Body of pancreas (tissue), 4 donors: ENCODE measurements around the gene FPR2. TPM values are rescaled to one million over a fixed set of nuclear protein-coding genes. Genes with fewer than 3 reads are reported as not detected.

Experiments used
- ATAC-seq: fragments of 150-250 bp; one replicate; pipeline ENCODE4 v1.9.1; 2016
- DNase-seq, 4 donors: peaks; one replicate each; pipeline ENCODE4 v3.0.0-alpha.2; 2019
- H3K27ac ChIP-seq, 4 donors: fragments of 200-600 bp; sonication (generic); 1 replicate in 3 of 4; 2 replicates in 1 of 4; pipeline versions ENCODE4 v1.5.1 to v1.6.1; 2016 to 2019; ENCODE audit warnings: mild to moderate bottlenecking in 1 of 4, mixed read lengths in 1 of 4, moderate library complexity in 1 of 4
- H3K27me3 ChIP-seq, 2 donors: fragments of 200-600 bp; sonication (generic); one replicate each; pipeline ENCODE4 v1.6.0; 2016; ENCODE audit warnings: mild to moderate bottlenecking in 1 of 2
- H3K36me3 ChIP-seq, 2 donors: fragments of 200-600 bp; sonication (generic); replicated peaks in 1 of 2; 2 replicates each; pipeline ENCODE4 v1.5.1; 2016; ENCODE audit warnings: low read depth in 2 of 2; ENCODE audit not compliant: insufficient read depth in 1 of 2
- H3K4me1 ChIP-seq: fragments of 200-600 bp; sonication (generic); one replicate; pipeline ENCODE4 v1.6.0; 2016
- H3K4me3 ChIP-seq, 2 donors: fragments of 200-600 bp; sonication (generic); 1 replicate in 1 of 2; 2 replicates in 1 of 2; pipeline ENCODE4 v1.5.1; 2016 to 2019
- H3K9me3 ChIP-seq, 3 donors: fragments of 200-600 bp; sonication (generic); 1 replicate in 2 of 3; 2 replicates in 1 of 3; pipeline ENCODE4 v1.5.1; 2016
- POLR2A ChIP-seq, 3 donors: fragments of 450-650 bp; IDR thresholded peaks; one replicate each; pipeline ENCODE4 v1.6.1; 2016; ENCODE audit warnings: antibody characterized with exemption in 3 of 3, mild to moderate bottlenecking in 2 of 3
- WGBS, 2 donors: methylation state at CpG; one replicate each; pipeline ENCODE4 v1.1.5; 2017; 5-methylcytosine and 5-hydroxymethylcytosine counted together
- intact Hi-C: fragments of 100-400 bp; cut with DNase I; formaldehyde crosslinking; loops from one replicate; pipeline ENCODE4 v1.15.1; 2023
- total RNA-seq, 2 donors: library from RNA; depleted of rRNA; stranded (reverse); fragments of >200 nt; gene quantifications; one replicate each; pipeline ENCODE4 v1.1.0, GENCODE V29; 2016
- TF ChIP-seq, protein P1 (sequence below), 7 experiments: fragments of 450-650 bp in 4 of 7; fragments of 200-600 bp in 3 of 7; sonication (generic) in 3 of 7; IDR thresholded peaks; one replicate each; pipeline ENCODE4 v1.5.1; 2016 to 2019; ENCODE audit warnings: antibody characterized with exemption in 7 of 7

Gene FPR2
- total RNA-seq, 2 donors from 2014 or later, result 0.78 TPM; not detected in 1

DNA sequence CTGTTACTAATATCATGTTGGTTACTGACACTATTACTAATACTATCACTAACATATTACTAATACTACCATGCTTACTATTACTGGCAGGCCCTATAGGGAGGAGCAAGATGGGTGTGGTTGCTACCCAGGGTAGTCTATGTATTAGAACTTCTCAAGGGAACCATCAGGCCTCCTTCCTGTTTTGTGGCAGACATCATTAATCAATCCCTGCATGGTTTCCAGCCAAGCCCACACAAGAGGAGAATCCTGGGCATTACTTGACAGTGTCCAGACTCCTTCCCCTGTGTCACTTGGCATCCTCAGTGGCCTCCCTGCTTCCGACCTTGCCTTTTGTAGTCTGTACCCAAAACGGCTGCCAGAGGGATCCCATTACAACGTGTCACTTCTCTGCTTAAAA lies 46.1 kb upstream of the FPR2 start:
- Histone ChIP-seq H3K4me3 (no peak overlapping the region), H3K36me3 (no peaks in the 10 kb centered on the region), H3K27ac (no peak overlapping the region), H3K27me3 (no peaks in the 10 kb centered on the region), H3K4me1 (no peaks in the 10 kb centered on the region), H3K9me3 (no peaks in the 10 kb centered on the region)
- TF ChIP-seq, protein P1, sequence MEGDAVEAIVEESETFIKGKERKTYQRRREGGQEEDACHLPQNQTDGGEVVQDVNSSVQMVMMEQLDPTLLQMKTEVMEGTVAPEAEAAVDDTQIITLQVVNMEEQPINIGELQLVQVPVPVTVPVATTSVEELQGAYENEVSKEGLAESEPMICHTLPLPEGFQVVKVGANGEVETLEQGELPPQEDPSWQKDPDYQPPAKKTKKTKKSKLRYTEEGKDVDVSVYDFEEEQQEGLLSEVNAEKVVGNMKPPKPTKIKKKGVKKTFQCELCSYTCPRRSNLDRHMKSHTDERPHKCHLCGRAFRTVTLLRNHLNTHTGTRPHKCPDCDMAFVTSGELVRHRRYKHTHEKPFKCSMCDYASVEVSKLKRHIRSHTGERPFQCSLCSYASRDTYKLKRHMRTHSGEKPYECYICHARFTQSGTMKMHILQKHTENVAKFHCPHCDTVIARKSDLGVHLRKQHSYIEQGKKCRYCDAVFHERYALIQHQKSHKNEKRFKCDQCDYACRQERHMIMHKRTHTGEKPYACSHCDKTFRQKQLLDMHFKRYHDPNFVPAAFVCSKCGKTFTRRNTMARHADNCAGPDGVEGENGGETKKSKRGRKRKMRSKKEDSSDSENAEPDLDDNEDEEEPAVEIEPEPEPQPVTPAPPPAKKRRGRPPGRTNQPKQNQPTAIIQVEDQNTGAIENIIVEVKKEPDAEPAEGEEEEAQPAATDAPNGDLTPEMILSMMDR (IDR thresholded peaks at IDR 0.05), result no peak
- TF ChIP-seq POLR2A (IDR thresholded peaks at IDR 0.05), result no peak
- 52 to 65% methylated on average over 3 of the region's 3 CpGs for WGBS, 2 donors
- ATAC-seq (no peak), DNase-seq (no peak)
- intact Hi-C loops, result no loop called here

DNA sequence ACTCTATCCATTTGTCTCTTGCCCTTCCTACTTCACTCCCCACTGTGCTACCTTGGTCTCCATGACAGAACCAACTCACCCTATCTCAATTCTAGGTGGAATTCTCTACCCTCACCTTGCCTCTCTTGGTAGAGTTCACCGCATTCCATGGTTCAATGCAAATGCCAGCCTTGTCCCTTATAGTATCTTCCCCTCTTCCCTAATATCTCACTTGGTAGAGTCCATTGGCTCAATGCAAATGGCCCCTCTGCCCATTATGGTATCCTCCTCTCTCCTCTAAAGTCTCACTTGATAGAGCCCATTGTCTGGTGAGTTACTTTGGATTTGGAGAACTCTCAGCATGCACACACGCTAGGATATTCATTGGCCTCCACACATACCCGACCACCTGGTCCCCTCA lies 45.1 kb upstream of the FPR2 start:
- Histone ChIP-seq H3K9me3 (no peaks in the 10 kb centered on the region), H3K4me3 (no peak overlapping the region), H3K4me1 (no peaks in the 10 kb centered on the region), H3K27ac (no peak overlapping the region), H3K36me3 (no peaks in the 10 kb centered on the region), H3K27me3 (no peaks in the 10 kb centered on the region)
- WGBS, 2 donors, result 63 to 67% methylated on average over 3 of the region's 3 CpGs
- ATAC-seq, result no peak
- no peak for DNase-seq
- TF ChIP-seq POLR2A (IDR thresholded peaks at IDR 0.05), result no peak
- TF ChIP-seq, protein P1 (IDR thresholded peaks at IDR 0.05), result no peak
- intact Hi-C loops, result no loop called here

DNA sequence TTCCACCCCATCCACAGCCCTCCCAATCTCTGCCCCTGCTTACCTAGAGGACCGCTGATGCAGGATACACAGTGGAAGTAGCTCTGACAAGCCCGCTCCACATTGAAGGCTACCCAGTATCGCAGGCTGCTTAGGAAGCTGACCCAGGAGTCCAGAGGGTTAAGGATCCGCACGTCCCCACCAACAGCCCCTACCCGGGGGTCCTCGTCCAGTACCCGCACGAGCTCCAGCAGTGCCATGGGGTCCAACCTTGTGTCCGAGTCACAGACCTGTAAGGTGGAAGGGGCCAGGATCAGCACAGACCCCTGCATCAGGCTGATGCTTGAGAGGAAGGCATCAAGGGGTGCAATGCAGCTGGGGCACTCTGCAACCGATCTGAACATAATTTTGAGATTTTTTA lies 44.1 kb upstream of the FPR2 start:
- H3K4me1 ChIP-seq, result no peaks in the 10 kb centered on the region
- H3K9me3 ChIP-seq, result no peaks in the 10 kb centered on the region
- H3K27me3 ChIP-seq, result no peaks in the 10 kb centered on the region
- DNase-seq (no peak), ATAC-seq (no peak)
- TF ChIP-seq, protein P1 (IDR thresholded peaks at IDR 0.05), result no peak
- TF ChIP-seq POLR2A (IDR thresholded peaks at IDR 0.05), result no peak
- no peak overlapping the region for H3K27ac ChIP-seq
- no peak overlapping the region for H3K4me3 ChIP-seq
- no peaks in the 10 kb centered on the region for H3K36me3 ChIP-seq
- intact Hi-C loops, result no loop called here
- WGBS, 2 donors, result 66 to 74% methylated on average over 6 to 9 of the region's 11 CpGs

DNA sequence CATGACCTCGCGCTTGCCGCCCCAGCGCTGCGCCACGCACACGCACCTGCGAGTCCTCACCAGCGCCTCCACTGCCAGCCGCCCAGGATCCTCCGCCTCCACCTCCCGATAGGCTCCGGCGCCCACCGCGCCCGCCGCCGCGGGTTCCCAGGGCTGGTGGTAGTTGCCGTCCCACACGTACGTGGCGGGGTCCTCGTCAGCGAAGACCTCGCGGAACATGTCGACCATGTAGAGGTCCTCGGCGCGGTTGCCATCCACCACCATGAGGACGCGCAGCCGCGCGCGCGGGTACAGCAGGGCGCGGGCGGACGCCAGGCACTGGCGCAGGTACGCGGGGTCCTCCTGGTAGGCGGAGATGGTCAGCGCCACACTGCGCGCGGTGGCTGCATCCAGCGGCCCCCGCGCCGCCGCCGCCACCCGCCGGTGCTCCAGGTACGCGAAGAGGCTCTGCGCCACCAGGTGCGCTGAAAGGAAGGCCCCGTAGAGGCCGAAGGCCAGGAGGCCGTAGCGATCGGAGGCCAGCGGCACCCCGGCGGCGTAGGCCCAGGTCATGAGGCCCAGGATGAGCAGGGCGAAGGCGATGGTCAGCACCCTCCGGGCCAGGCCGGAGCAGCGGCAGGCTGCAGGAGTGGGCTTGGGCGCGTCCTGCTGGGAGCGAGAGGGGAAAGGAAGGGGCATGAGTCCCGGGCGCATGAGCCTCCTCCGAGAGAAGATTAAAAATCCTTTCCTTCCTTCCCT lies 41.6 kb upstream of the FPR2 start:
- H3K27me3 ChIP-seq, result no peaks in the 10 kb centered on the region
- DNase-seq, result no peak
- H3K36me3 ChIP-seq, result no peaks in the 10 kb centered on the region
- no peak for TF ChIP-seq POLR2A (IDR thresholded peaks at IDR 0.05)
- TF ChIP-seq, protein P1 (IDR thresholded peaks at IDR 0.05), result no peak
- no peak for ATAC-seq
- no peak overlapping the region for H3K27ac ChIP-seq
- no peak overlapping the region for H3K4me3 ChIP-seq
- no peaks in the 10 kb centered on the region for H3K4me1 ChIP-seq
- no peaks in the 10 kb centered on the region for H3K9me3 ChIP-seq
- WGBS, 2 donors, result 3 to 6% methylated on average over 27 to 62 of the region's 83 CpGs
- intact Hi-C loops, result no loop called here

DNA sequence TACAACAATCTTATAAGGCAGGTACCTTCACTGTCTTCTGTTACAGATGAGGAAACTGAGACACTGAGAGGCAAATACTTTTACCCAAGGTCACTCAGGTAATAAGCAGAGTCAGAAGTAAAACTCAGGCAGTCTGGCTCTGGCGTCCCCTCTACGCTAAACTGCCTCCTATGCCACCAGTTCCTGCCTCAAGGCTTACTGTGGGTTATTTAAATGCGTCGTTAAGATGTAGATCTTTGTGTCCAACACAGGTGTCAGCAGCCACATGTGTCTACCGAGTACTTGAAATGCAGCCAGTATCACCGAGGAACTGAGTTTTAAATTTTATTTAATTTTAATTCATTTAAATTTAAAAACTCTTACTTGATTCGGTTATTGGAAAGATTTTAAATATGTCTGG lies 39.1 kb upstream of the FPR2 start:
- TF ChIP-seq, protein P1 (IDR thresholded peaks at IDR 0.05), result no peak
- TF ChIP-seq POLR2A (IDR thresholded peaks at IDR 0.05), result no peak
- intact Hi-C loops, result no loop called here
- Histone ChIP-seq H3K27me3 (peaks cover 0 to 3% of the 10 kb centered on the region in 2 donors), H3K4me1 (no peaks in the 10 kb centered on the region), H3K27ac (no peak overlapping the region), H3K9me3 (no peaks in the 10 kb centered on the region), H3K4me3 (no peak overlapping the region), H3K36me3 (no peaks in the 10 kb centered on the region)
- DNase-seq (no peak), ATAC-seq (no peak)
- WGBS, 2 donors, result 53 to 63% methylated on average over 7 of the region's 7 CpGs
